NCI-H2196 treated with DMSO at 0.1 percent for 48 hours (cell line): ENCODE data around the gene ZBTB40.

ENCODE experiments used
- DNase-seq: peaks from one replicate; lab custom pipeline; 2025; ENCODE audit not compliant: unreplicated experiment; lab: John Stamatoyannopoulos, UW

Gene ZBTB40

GRCh38 chr1:22553991-22554522 lies 102.4 kb downstream of the ZBTB40 start:
- no peak for DNase-seq

GRCh38 chr1:22555371-22555656 lies 103.7 kb downstream of the ZBTB40 start:
- no peak for DNase-seq

- no peak for DNase-seq
These were observed 104.9 kb downstream of the ZBTB40 start for GRCh38 chr1:22556391-22557104.

- no peak for DNase-seq
These were observed 105.8 kb downstream of the ZBTB40 start for GRCh38 chr1:22557341-22557950.

GRCh38 chr1:22562584-22563583 lies 111.2 kb downstream of the ZBTB40 start, which contains the start of gene EPHA8:
Gene EPHA8, plus strand, starts transcription at chr1:22563489. Its CDS starts 147 bp downstream, at chr1:22563636.
- DNase-seq, result no peak

- DNase-seq, result no peak
These were observed 112.3 kb downstream of the ZBTB40 start for GRCh38 chr1:22563671-22564602.

GRCh38 chr1:22566161-22566560 lies 114.5 kb downstream of the ZBTB40 start:
- no peak for DNase-seq

GRCh38 chr1:22567197-22567596 lies 115.5 kb downstream of the ZBTB40 start:
- no peak for DNase-seq

- no peak for DNase-seq
These were observed 116.3 kb downstream of the ZBTB40 start for GRCh38 chr1:22567994-22568393.

- DNase-seq, result no peak
These were observed 117.6 kb downstream of the ZBTB40 start for GRCh38 chr1:22569269-22569668.

- no peak for DNase-seq
These were observed 118.7 kb downstream of the ZBTB40 start for GRCh38 chr1:22570140-22570909.

GRCh38 chr1:22572818-22573217 lies 121.2 kb downstream of the ZBTB40 start:
- DNase-seq, result no peak

- DNase-seq, result no peak
These were observed 121.6 kb downstream of the ZBTB40 start for GRCh38 chr1:22573237-22573636.

GRCh38 chr1:22575532-22576149 lies 124.0 kb downstream of the ZBTB40 start:
- DNase-seq, result no peak

- DNase-seq, result no peak
These were observed 124.5 kb downstream of the ZBTB40 start for GRCh38 chr1:22576150-22576544.

- no peak for DNase-seq
These were observed 125.0 kb downstream of the ZBTB40 start for GRCh38 chr1:22576617-22577016.

GRCh38 chr1:22578732-22579361 lies 127.2 kb downstream of the ZBTB40 start:
- DNase-seq, result no peak

GRCh38 chr1:22579541-22580155 lies 128.0 kb downstream of the ZBTB40 start:
- no peak for DNase-seq
